Activated naive CD4-positive, alpha-beta T cell treated with anti-CD3 and anti-CD28 coated beads, Interleukin-2, amount 50 U/mL, for 16 hours (primary cell): ENCODE measurements around the gene CST8.
"Not testable (repeated sequence)": the region's sequence is repeated elsewhere in the genome, so short reads cannot be mapped to it uniquely, and the experiment has no call there.

Experiments
- DNase-seq: peaks from one replicate; pipeline ENCODE4 v3.0.0-alpha.2; 2020

Gene CST8, protein sequence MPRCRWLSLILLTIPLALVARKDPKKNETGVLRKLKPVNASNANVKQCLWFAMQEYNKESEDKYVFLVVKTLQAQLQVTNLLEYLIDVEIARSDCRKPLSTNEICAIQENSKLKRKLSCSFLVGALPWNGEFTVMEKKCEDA

DNA sequence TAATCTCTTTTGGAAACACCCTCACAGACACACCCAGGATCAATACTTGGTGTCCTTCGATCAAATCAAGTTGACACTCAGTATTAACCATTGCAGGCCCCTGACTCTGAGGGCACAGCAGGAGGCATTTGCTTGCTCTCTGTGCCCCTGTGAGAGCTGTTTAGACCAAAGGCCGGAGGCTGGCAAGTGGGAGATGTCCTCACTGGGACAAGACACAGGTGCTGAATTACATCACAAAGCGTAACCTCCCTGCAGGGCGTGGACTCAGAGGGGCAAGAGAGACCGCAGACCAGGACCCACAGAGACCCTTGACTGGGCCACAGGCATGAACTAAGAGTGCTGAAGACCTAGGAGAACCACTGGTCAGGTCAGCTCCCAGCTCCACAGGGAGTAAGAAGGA lies at the start of gene CST8:
Gene CST8 (plus strand): TSS at position 301 of the 400 bp plus-strand sequence. CDS start 551 bp downstream, outside the sequence.
- DNase-seq = no peak

DNA sequence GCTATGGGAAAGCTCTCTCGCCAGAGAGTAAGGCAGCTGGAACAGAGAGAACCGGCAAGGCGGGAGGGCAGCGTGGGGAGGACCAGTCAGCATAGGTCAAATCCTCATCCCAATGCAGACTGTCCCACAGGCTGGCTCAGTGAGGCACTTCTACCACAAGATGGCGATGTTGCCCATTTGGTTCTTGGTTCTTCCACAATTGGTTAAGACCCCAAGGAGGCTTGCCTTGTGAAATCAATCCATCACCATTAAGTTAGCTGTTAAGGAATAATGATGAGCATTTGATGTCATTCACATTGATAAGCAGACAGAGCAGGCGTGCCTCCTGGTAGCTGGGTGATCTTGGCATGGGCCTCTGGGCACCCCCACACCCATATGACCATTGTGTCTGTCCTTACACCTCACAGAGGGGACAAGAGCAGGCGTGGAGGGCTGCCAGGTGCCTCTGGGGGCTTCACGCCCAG lies 49.0 kb upstream of the CST8 start:
- peak; percentile 50 for DNase-seq

DNA sequence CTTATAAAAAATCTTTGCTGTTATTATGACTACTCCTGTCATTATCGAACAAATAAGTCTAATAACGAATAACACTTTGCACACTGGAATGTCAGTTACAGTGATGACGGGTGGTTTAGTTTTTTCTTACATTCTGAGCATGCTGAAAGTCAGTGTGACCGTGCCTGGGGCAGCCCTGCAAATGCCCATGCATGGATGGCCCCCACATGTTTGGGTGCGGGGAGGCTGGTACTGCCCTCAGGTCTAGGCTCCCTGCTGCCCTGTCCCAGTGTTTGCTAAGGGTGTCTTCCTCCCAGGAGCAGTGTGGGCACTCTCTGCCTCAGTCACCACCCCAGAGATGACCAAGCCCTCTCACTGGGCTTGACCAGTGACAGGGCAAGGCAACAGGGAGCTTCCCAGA lies 48.5 kb upstream of the CST8 start:
- DNase-seq = no peak

DNA sequence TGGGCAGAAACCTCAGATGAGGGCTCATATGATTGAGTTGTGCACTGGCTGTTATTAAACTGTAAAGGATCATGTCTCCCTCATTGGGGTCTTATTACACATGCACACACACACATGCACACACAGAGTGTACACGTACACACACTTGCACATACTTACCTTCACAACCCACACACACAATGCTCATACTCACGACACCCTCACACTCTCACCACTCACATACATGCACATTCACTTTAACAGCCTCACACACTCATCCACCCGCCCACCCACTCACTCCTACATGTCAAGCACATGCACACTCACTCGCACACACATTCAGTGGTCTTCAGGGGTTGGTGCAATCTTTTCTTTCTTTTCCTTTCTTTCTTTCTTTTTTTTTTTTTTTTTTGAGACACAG lies 46.1 kb upstream of the CST8 start:
- no peak for DNase-seq

DNA sequence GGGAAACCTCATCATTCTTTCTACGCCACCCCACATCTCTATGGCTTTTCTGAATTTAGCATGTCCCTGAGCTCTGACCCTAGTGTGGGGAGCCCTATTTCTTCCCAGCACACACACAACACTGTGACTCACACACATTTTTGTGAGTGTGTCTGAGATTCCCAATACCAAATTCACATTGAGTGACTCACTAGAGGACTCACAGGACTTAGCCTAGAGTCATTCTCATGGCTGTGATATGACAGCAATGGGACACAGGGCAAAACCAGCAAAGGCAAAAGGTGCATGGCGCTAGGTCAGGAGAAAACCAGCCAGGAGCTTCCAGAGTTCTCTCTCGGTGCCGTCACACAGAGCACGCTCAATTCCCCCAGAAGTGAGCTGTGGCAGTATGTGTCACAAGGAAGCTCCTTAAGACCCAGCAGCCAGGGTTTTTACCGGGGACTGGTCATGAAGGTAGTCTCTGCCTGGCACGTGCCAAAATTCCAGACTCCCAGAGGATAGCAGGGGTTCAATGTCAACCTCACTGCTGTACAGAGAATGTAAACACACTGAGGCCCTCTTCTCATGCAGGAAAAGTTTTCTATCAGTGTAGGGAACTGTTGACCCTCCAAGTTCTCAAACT lies 45.2 kb upstream of the CST8 start:
- no peak for DNase-seq

DNA sequence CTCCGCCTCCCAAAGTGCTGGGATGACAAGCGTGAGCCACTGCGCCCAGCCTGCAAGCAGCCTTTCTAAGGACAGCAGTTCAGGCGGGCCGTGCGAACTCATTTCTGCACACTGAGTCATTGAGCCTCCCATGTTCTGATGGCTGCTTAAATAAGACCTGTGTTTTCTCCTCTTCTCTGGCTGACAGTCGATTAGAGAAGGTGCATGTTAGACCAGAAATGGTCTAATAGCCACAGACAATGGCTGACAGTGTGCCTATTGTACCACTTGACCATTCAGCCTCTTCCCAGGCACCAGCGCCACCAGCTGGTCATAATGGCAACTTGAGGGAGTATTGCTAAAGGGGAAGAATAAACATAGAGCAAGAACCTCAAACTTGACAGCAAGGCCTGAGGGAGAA lies 44.4 kb upstream of the CST8 start:
- DNase-seq = peak; percentile 18

DNA sequence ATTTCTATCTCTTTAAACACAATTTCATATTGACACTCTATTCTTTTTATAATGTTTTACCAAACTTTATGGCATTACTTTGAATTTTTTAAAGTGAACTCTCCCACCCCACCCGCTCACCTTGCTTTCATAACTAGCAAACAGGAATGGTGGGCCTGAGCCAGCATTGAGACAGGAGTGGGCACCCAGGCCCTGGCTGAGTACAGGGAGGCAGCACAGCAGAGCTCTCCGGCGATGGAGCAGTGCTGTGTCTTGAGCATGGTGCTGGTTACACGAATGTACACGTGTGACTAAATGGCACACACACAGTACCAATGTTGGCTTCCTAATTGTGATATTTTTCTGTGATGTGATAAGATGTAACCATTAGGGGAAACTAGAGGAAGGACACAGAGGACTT lies 42.8 kb upstream of the CST8 start:
- no peak for DNase-seq

DNA sequence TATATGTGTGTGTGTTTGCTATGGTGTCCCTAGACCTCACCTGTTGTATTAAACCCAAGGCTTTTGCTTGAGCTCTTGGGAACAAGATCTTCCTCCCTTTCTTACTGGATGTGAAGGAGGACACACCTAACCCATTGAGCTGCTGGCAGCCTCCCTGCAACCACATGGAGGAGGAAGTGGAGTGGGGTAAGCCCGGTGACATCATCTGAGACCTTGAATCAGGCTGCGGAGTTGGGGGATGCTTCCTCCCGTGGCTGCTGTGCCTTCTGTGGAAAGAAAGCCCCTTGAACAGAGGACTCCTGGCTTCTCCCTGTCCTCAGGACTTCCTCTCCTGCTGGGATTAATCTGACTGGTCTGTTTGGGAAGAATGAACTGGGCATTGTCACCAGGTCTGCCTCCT lies 41.5 kb upstream of the CST8 start:
- no peak for DNase-seq

DNA sequence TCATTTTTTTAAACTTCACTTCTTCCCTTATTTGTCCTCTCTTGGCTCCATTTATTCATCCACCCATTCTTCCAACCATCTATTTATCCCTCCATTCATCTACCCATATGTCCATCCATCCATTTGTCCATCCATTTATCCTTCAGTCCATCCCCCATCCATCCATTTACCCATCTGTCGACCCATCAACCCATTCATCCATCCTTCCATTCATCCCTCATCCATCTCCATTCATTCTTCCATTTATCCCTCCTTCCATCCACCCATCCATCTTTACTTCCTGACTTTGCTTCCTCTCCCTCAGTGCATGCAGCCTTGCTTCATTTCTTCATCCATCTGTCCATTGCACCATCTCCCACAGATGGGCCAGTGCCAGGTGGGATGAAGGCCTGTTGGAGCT lies 40.0 kb upstream of the CST8 start:
- no peak for DNase-seq

DNA sequence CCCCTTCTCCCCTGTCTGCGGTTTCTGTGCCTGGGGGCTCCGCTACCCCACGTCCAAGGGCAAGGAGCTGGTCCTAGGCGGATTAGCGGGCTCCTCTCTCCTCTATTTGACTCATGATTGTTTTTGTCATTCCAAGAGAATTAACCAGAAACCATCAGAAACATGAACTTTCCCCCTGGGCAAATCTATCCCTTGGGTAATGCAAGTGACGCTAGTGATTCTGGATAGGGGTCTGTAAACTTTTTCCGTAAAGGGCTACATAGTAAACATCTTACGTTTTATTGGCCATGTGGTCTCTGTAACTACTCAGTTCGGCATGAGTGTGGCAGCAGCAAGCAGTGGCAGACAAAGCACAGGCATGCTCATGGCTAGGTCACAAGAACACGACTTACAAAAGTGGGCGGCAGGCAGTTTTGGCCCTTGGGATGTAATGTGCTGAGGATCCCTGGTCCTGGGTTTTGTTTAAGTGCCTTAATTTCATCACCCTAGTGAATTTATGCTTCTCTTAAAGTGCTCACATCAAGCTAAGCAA lies 38.9 kb upstream of the CST8 start:
- DNase-seq = no peak

DNA sequence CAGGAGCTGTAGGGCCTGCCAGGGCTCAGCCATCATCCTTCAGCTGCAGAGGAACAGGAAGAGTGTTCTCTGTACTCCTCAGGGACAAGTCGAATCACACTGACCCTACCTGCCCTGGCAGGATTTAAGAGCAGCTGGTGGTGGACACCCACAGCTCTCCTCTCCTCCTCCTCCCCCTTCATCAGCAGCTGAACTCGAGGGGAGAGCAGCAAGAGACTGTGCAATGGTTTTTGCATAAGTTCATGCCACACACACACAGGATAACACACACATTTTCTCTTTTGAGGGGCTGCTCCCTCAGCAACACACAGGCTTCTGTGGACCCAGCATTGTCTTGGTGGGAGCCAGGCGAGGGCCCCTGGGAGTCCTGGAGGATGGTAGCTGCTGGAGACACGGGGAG lies 38.1 kb upstream of the CST8 start, which contains the start of gene CST11:
Gene CST11 (minus strand): TSS at position 101 of the 400 bp plus-strand sequence. CDS start 65 bp downstream, at position 36.
- DNase-seq = no peak

DNA sequence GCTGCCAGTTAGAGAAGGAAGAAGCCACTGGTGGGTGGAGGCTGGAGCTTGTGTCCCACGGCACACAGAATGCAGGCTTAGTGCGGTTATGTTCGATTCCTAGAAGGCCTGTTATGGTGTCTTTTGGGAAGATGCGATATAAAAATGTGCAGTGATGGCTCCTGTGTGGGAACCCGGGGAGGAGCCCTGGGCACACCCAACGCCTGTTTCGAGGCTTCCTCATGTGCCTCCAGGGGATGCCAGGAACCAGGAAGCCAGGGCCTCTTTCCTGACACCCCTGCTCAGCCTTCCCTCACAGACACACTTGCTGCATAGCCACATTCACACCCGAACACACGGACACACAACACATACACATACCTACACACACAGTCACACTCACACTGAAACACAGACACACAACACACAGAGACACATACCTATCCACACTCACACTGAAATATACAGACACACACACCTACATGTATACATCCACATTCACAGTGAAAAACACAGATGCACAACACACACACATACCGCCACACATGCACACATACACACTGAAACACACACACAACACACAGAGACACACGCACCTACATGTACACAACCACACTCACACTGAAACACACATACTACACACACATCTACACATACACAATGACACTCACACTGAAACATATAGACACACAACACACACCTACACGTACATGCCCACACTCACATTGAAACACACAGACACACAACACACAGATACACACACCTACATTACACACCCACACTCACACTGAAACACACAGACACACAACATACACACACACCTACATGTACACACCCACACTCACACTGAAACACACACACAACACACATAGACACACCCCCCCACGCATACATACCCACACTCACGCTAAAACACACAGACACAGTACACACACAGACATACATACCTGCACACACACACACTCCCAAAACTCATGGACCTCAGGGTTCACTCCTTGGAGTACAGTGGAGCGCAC lies 37.1 kb upstream of the CST8 start:
- DNase-seq = no peak

DNA sequence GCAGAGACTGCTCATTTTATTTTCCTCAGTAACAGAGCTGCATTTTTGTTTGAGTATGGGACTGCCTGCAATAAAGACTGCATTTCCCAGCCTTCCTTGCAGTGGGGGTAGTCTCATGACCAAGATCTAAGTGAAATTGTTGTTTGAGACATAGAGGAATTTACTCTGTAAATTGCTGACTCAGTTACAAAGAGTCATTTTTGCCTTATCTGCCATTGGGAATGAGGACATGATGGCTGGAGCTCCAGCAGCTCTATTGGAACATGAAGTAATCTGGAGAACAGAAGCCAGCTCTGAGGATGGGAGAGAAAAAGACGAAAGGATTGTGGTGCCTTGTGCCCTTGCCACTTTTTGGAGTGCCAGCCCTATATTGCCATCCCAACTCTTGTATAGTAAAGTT lies 36.1 kb upstream of the CST8 start:
- no peak for DNase-seq

DNA sequence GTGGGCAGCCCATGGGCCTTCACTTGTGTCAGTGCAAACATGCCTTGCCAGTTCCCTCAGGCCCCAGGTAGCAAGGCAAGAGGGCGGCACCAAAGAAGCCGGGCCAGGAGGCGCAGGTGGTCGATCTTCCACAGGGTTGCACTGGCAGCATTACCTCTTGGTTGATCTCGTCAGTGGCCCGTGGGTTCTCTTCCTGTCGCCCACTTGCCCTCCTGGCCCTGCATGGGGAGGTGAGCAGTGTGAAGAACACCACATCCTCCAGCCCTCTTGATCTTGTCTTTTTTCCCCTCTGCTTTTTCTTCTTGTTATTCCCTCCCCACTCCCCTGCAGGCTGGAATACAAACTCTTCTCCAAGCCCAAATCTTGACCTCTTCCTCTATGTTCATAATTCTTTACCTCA lies 35.3 kb upstream of the CST8 start:
- no peak for DNase-seq

DNA sequence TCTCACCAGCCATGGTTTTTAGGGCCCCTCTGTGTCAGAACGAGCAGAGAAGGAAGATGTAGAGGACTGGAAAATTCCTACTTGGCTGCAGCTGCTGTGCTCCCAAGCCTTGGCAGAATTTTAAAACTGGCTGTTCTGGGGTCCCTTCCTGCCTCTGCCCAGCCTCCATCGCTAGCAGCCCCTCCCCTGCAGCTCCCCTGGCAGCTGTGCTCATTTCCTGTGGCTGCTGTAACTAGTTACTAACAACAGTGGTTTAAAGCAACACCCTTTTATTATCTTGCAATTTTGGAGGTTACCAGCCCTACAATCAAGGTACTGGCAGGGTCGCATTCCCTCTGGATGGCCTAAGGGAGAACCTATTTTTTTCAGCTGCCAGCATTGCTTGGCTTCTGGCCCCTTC lies 34.5 kb upstream of the CST8 start:
- DNase-seq = no peak

DNA sequence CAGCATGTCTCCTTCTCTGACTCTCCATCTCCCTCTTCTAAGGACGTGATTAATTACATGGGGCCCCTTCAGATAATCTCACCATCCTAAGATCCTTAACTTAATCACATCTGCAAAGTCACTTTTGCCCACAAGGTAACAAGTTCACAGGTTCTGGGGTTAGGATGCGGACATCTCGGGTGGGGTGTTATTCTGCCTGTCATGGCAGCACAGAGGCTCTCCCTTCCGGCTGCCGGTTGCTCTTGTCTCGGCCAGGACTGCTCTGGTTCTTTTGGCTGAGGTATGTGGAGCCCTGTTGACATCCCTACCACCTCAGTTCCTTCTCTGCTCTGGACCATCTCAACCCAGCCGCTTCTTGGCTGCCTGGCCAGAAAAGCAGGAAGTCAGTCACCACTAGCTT lies 34.0 kb upstream of the CST8 start:
- DNase-seq = no peak

DNA sequence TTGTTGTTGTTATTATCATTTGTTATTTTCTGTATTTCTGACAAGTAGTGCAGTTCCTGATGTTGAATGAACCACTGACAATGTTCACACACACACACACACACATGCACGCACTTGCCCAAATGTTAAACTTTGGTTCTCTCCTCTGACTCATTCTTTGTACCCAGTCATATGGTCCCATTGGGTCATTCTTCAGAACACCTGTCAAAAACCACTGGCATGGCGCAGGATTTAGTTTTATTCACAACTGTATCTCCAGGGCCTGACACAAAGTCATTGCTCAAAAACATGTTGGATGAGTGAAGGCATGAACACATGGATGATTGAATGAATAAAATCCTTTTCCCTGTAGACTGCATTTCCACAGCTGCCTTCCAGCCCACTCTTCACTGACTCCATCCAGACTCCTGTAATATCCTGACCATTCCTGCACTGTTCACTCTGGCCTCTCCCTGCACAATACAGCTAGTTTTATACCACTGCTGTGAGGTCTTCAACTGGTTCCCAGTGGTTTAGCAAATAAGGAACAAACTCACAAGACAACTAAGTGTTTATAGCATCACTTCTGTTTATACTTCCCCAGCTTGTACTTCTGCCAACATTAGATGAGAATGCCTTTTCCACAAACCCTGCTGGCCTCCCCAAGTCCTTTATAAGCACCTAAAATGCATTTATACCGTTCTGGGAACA lies 31.3 kb upstream of the CST8 start:
- no peak for DNase-seq

DNA sequence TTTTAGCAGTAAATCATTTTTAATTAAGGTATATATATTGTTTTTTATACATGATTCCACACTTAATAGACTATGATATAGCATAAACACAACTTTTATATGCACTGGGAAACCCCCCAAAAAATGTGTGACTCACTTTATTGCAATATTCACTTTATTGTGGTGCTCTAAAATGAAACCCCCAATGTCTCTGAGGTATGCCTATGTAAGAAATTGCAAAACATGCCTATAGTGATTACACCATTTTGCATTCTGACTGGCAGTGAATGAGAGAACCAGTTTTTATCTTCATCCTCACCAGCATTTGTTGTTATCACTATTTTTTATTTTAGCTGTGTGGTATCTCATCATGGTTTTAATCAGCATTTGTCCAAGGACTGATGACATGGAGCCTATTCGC lies 29.7 kb upstream of the CST8 start:
- no peak for DNase-seq

DNA sequence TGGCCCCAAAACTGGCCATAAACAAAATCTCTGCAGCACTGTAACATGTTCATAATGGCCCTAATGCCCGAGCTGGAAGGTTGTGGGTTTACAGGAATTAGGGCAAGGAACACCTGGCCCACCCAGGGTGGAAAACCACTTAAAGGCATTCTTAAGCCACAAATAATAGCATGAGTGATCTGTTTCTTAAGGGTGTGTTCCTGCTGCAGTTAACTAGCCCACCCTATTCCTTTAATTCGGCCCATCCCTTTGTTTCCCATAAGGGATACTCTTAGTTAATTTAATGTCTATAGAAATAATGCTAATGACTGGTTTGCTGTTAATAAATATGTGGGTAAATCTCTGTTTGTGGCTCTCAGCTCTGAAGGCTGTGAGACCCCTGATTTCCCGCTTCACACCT lies 24.0 kb upstream of the CST8 start:
- DNase-seq = not testable (repeated sequence)

DNA sequence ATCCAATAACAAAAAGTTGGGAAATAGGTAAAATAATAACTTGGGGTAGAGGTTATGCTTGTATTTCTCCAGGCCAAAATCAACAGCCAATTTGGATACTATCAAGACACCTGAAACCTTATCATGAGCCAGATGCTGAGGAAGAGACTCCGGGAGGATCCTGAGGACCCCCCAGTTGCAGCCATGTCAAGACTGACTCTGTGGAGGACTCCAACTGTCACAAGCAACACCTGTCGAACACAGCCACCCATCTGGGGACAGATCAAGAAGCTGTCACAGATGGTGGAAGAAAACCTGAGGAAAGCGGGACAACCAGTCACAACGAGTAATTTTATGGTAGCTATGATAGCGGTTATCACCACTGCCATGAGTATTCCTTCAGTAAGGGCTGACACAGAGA lies 18.6 kb upstream of the CST8 start:
- DNase-seq = not testable (repeated sequence)

DNA sequence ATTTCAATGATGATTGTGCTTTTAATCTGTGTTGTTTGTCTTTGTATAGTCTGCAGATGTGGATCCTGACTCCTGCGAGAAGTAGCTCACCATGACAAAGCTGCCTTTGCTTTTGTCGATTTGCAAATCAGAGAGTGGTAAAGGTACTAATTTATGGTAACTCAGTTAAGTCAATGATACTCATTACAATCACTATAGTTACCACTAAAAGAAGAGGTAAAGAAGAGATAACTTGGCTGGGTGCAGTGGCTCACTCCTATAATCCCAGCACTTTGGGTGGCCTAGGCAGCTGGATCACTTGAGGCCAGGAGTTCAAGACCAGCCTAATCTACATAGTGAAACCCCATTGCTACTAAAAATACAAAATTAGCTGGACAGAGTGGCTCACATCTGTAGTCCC lies 17.6 kb upstream of the CST8 start:
- not testable (repeated sequence) for DNase-seq

DNA sequence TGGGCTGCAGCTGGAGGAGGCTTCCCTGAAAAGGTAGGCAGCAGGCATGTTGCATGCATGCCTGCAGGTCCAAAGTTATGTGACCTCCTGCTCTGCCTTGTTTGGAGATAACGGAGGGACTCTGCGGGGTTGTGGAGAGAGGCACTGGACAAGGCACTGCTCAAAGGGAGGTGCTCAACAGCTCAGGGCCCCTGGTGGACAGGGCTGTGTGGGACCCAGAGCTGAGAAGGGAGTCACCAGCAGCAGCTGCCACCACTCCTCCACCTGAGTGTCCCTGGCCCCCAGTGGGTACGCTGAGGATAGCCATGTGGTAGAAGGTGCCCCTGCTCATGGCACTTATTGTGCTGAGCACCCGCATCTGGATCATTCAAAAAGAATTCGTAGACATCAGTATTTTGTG lies 15.5 kb upstream of the CST8 start:
- DNase-seq = no peak
